GM12801 (cell line): ENCODE data around the gene ARG2.

ENCODE experiments used
- TF ChIP-seq, protein P1 (sequence below): IDR thresholded peaks from one replicate; pipeline ENCODE4 v1.5.1; 2011; ENCODE audit warnings: control low read depth; ENCODE audit not compliant: insufficient read length; ENCODE audit errors: extremely low read depth

Gene ARG2

DNA sequence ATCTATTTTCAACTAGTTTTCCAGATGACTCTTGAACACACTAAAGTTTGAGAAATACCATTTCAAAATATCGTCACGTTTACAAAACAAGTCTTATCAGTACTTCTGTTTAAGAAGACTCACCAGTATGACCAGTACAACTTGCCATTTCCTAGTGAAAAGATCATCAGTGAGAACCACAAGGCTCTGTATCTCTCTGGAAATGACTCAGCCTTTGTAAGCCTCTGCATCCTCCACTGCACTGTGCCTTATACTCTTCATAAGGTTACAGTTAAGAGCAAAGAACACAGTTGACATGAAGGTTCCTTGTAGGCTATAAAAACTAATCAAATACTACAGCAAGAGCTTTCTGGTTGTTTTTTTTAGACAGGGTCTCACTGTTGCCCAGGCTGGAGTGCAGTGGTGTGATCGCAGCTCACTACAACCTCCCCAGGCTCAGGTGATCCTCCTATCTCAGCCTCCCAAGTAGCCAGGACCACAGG is 60.4 kb downstream of the ARG2 start:
- TF ChIP-seq, protein P1, sequence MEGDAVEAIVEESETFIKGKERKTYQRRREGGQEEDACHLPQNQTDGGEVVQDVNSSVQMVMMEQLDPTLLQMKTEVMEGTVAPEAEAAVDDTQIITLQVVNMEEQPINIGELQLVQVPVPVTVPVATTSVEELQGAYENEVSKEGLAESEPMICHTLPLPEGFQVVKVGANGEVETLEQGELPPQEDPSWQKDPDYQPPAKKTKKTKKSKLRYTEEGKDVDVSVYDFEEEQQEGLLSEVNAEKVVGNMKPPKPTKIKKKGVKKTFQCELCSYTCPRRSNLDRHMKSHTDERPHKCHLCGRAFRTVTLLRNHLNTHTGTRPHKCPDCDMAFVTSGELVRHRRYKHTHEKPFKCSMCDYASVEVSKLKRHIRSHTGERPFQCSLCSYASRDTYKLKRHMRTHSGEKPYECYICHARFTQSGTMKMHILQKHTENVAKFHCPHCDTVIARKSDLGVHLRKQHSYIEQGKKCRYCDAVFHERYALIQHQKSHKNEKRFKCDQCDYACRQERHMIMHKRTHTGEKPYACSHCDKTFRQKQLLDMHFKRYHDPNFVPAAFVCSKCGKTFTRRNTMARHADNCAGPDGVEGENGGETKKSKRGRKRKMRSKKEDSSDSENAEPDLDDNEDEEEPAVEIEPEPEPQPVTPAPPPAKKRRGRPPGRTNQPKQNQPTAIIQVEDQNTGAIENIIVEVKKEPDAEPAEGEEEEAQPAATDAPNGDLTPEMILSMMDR: no peak

DNA sequence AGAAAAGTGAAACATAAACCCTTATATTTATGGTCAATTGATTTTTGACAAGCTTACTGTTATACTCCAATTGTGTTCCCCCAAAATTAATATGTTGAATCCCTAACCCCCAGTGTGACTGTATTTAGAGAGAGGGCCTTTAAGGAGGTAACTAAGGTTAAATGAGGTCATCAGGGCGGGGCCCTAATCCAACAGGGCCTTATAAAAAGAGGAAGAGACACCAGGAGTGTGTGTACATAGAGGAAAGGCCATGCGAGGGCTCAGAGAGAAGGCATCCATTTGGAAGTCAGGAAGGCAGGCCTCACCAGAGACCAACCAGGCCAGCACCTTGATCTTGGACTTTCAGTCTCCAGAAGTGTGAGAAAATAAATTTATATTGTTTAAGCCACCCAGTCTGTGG is 61.2 kb downstream of the ARG2 start:
- TF ChIP-seq, protein P1: no peak

DNA sequence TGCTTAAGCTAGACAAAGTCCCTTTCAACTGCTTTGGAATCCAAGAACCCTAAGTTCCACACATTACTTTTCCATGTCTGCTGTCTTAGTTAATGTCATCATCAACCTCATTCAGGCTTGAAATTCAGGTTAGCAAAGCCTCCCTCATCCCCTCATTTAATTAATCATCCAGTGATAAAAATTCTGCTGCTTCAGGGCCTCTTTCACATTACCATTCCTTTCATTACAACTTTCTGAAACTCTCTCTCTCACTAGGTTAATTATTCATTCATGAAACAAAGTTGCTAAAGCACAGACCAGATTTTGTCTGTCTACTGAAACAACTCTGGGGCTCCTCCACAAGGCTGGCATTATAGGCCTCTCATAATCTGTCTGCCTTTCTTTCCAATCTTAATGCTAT is 64.1 kb downstream of the ARG2 start:
- TF ChIP-seq, protein P1: no peak

DNA sequence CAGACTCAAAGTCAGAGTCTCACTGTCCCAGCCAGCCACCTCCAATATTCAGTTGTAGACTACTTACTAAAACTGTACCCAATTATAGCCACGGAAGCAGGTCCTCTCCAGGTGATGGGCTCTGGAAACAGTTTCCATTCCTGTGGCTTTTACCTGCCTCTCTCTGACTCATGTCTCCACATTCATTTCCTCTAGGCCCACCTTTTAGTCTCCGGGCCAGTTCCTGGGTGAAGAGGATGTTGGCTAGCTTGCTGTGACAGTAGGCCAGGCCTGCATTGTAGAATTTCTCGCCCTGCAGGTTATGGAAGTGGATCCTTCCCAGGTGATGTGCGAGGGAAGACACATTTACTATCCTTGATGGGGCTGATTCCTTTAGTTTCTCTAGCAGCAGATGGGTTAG is 70.3 kb downstream of the ARG2 start:
- TF ChIP-seq, protein P1: no peak

DNA sequence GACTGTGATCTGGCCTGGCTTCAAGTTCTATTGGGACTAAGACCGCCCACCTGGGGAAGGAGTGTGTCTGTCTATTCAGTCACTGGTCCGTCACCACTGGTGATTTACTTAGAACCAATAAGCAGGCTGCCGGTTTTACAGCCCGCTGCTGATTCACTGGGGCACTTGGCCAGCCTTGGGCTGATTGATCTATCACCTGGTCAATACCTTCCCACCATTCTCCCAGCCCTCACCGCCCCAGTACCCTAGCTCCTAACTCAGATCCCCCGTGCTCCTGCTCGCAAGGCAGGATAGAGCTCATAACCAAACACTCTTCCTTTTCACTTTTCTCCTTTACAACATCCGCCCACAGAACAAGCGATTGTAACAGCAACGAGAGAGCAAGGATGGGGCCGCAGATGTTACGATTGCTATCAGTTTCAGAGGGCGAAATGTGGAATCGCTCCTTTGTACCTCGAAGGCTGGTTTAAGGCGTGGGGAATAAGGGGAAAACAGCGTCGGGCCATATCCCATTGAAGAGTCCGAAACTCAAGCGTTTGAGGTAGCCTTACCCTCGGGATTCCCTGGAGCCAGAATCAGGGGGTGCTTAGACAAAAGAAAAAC is 75.2 kb downstream of the ARG2 start:
- TF ChIP-seq, protein P1: no peak

DNA sequence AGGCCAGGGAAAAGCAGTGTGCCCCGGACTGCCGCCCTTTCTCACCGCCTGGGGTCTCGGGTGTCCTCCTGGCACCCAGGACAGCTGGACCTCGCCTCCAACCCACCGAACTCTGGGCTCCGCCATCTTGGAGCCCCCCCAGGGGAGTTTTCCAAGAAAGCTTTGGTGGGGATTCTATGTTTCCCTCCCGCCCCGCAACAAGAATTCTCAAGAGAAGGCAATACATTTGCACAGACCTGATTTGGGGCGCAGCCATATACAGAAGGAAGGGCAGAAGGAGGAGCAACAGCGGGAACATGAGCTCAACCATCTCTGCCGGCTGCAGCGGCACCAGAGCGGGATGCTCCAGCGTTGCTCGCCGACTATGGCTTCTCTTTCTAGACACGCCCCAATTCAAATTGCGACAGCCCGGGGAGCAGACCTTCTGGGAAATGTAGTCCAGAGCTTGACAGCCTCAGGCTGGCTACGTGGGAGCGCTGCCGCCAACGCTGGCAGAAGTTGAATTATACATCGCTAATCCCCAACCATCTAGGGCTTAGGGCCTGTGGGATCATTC is 75.8 kb downstream of the ARG2 start, which contains the start of gene RDH11:
Gene RDH11 (minus strand): TSS at position 371 of the 556 bp plus-strand sequence. CDS start 61 bp downstream, at position 310.
- TF ChIP-seq, protein P1: no peak

DNA sequence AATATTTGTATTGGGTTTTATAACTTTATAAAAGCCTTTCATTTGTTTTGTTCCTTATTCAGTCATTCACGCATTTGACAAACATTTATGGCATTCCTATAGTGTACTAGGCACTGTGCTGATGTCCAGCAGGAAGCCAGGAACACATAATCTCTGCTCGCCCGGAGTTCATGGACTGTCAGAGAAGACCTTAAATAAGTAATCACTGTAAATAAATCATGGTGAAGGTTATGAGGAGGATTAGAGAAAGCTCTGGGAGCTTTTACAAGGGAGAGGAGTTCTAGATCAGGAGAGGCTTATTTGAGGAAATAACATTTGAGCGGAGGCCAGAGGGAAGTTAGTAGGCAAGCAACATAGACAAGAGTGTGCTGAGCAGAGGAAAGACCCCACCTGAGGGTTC is 77.3 kb downstream of the ARG2 start:
- TF ChIP-seq, protein P1: no peak
